K562 (cell line): Measurements from ENCODE around the gene LGALS3. TPM values are rescaled to one million over a fixed set of nuclear protein-coding genes. Genes with fewer than 3 reads are reported as not detected.

Source experiments
- ELF1 ChIP-seq: fragments of 200-800 bp; sonication (Bioruptor generic); IDR thresholded peaks from 2 replicates; pipeline ENCODE4 v1.6.1; 2016; ENCODE audit warnings: missing genetic modification characterization, missing compliant biosample characterization
- L3MBTL2 ChIP-seq: fragments of 450-650 bp; IDR thresholded peaks from 2 replicates; pipeline ENCODE4 v1.6.1; 2016; ENCODE audit warnings: mild to moderate bottlenecking, moderate library complexity
- MGA ChIP-seq: fragments of 450-650 bp; IDR thresholded peaks from 2 replicates; pipeline ENCODE4 v1.6.1; 2016; ENCODE audit warnings: mild to moderate bottlenecking, moderate library complexity
- PCBP2 ChIP-seq: fragments of 200-400 bp; formaldehyde crosslinking; IDR thresholded peaks from 2 replicates; pipeline ENCODE4 v1.6.1; 2018; ENCODE audit warnings: low read length, low read depth, mild to moderate bottlenecking, moderate library complexity; ENCODE audit not compliant: poor library complexity, severe bottlenecking
- PRDM10 ChIP-seq: fragments of 450-650 bp; IDR thresholded peaks from 2 replicates; pipeline ENCODE4 v1.6.1; 2018; ENCODE audit not compliant: partially characterized antibody
- ZNF589 ChIP-seq: fragments of 200-800 bp; sonication (Bioruptor generic); IDR thresholded peaks from 2 replicates; pipeline ENCODE4 v1.6.1; 2016; ENCODE audit warnings: low read depth, missing genetic modification characterization, missing compliant biosample characterization
- ZNF766 ChIP-seq: fragments of 200-800 bp; sonication (Bioruptor generic); conservative IDR thresholded peaks from 2 replicates; pipeline ENCODE4 v1.6.1; 2016; ENCODE audit warnings: missing genetic modification characterization, missing compliant biosample characterization
- polyA plus RNA-seq, 8 experiments: library from polyadenylated mRNA; depleted of rRNA in 4 of 8; stranded (reverse) in 5 of 8; unstranded in 3 of 8; fragments of >200 nt; fragmentation: Nextera tagmentation in 2 of 8; fragmentation: Illumina TruSeq in 1 of 8; extraction: Ambion mirVana in 2 of 8; extraction: Trizol in 1 of 8; gene quantifications; 2 replicates each; pipeline versions ENCODE4 v1.2.1 to v1.2.3, GENCODE V29; 2011 to 2014; ENCODE audit warnings: inconsistent platforms in 1 of 8, missing spikeins in 1 of 8
- total RNA-seq, 7 experiments: library from RNA; depleted of rRNA in 6 of 7; stranded (reverse); fragments of >200 nt in 6 of 7; fragmentation: Illumina TruSeq in 2 of 7; extraction: Trizol in 2 of 7; gene quantifications; 2 replicates each; pipeline versions ENCODE4 v1.2.1 to v1.2.3, GENCODE V29; 2011 to 2021; ENCODE audit warnings: low replicate concordance in 1 of 7

LGALS3 gene
- total and polyA plus RNA-seq, 9 of the 15 experiments (the other 6 are each of a cell fraction or from before 2014, with no cell fraction given): 0.04 to 1.9 (median 1.1) TPM

- TF ChIP-seq MGA: peak; percentile 62
- TF ChIP-seq L3MBTL2: peak; percentile 53; the same call in 1 of the 2 replicates
- no peak for TF ChIP-seq PCBP2
- TF ChIP-seq ZNF589 (CRISPR knock-in tag): peak; percentile 51; the same call in 1 of the 2 replicates
- TF ChIP-seq PRDM10: no peak
- peak; percentile 46; the same call in 1 of the 2 replicates for TF ChIP-seq ZNF766 (CRISPR knock-in tag)
- no peak for TF ChIP-seq ELF1 (tag)
These were observed 31.0 kb upstream of the LGALS3 start (continued) for GRCh38 chr14:55097881-55098560.
